Neural cell (in vitro differentiated cells): ENCODE results near the gene IER3.
"Not testable (repeated sequence)": the region's sequence is repeated elsewhere in the genome, so short reads cannot be mapped to it uniquely, and the experiment has no call there.

Experiments used
- CTCF ChIP-seq: fragments of 450-650 bp; IDR thresholded peaks from 2 replicates; pipeline ENCODE4 v1.5.1; 2014; ENCODE audit warnings: antibody characterized with exemption, mild to moderate bottlenecking, moderate library complexity; ENCODE audit not compliant: poor library complexity, severe bottlenecking
- EP300 ChIP-seq: fragments of 450-650 bp; conservative IDR thresholded peaks from 2 replicates; pipeline ENCODE4 v1.6.1; 2014; ENCODE audit warnings: antibody characterized with exemption, mild to moderate bottlenecking, moderate library complexity; ENCODE audit not compliant: poor library complexity, severe bottlenecking
- EZH2 ChIP-seq: fragments of 200-600, 300-800 bp; shearing (Covaris generic), sonication (generic); IDR thresholded peaks from 2 replicates; pipeline ENCODE4 v1.6.1; 2014; ENCODE audit warnings: antibody characterized with exemption, low read length, borderline replicate concordance, mild to moderate bottlenecking; ENCODE audit not compliant: insufficient read depth, poor library complexity, severe bottlenecking
- MXI1 ChIP-seq: fragments of 450-650 bp; conservative IDR thresholded peaks from 2 replicates; pipeline ENCODE4 v1.6.1; 2014; ENCODE audit warnings: antibody characterized with exemption, mild to moderate bottlenecking; ENCODE audit not compliant: poor library complexity, severe bottlenecking
- POLR2AphosphoS5 ChIP-seq: IDR thresholded peaks from 2 replicates; pipeline ENCODE4 v1.6.1; 2012
- RAD21 ChIP-seq: fragments of 450-650 bp; conservative IDR thresholded peaks from 2 replicates; pipeline ENCODE4 v1.6.1; 2014; ENCODE audit warnings: antibody characterized with exemption, mild to moderate bottlenecking, moderate library complexity
- REST ChIP-seq: IDR thresholded peaks from 2 replicates; pipeline ENCODE4 v1.6.1; 2012; ENCODE audit warnings: borderline replicate concordance
- SMC3 ChIP-seq: fragments of 450-650 bp; conservative IDR thresholded peaks from 2 replicates; pipeline ENCODE4 v1.6.1; 2014; ENCODE audit warnings: antibody characterized with exemption, mild to moderate bottlenecking, moderate library complexity; ENCODE audit not compliant: poor library complexity
- TAF1 ChIP-seq: IDR thresholded peaks from 2 replicates; pipeline ENCODE4 v1.6.1; 2012; ENCODE audit warnings: low read depth

GRCh38 chr6:30717845-30718720 is 26.3 kb downstream of the IER3 start:
- TF ChIP-seq EP300, CTCF, POLR2AphosphoS5, REST, TAF1, EZH2, MXI1, RAD21, SMC3: not testable (repeated sequence)
